Temporal lobe (tissue), 1 donor: ENCODE data around the gene TNFRSF14. TPM values are rescaled to one million over a fixed set of nuclear protein-coding genes. Genes with fewer than 3 reads are reported as not detected.

ENCODE experiments used
- total RNA-seq: library from RNA; depleted of rRNA; stranded (reverse); fragments of >200 nt; gene quantifications from one replicate; pipeline ENCODE4 v1.2.3, GENCODE V29; 2014

Gene TNFRSF14
- total RNA-seq, 1 donor from 2014 or later: 0.98 TPM

Other genes with a start within 250 kb of the TNFRSF14 start
- 8.9 TPM for gene MORN1, start 164.8 kb upstream of the TNFRSF14 start, total RNA-seq
- gene RER1, start 164.5 kb upstream of the TNFRSF14 start, total RNA-seq: 29.0 TPM
- gene PEX10, start 143.8 kb upstream of the TNFRSF14 start, total RNA-seq: 14.0 TPM
- 9.1 TPM for gene PLCH2, start 80.1 kb upstream of the TNFRSF14 start, total RNA-seq
- 25.3 TPM for gene PANK4, start 29.8 kb upstream of the TNFRSF14 start, total RNA-seq
- 13.3 TPM for gene HES5, start 26.1 kb upstream of the TNFRSF14 start, total RNA-seq
- 14.5 TPM for gene PRXL2B, start 30.4 kb downstream of the TNFRSF14 start, total RNA-seq
- gene MMEL1, start 76.6 kb downstream of the TNFRSF14 start, total RNA-seq: 7.6 TPM
- 0.25 TPM for gene TTC34, start 245.3 kb downstream of the TNFRSF14 start, total RNA-seq